Measurements from ENCODE around the gene PRSS22. TPM values are rescaled to one million over a fixed set of nuclear protein-coding genes. Genes with fewer than 3 reads are reported as not detected.

PRSS22 gene
- total RNA-seq, 1 experiment from 2014 or later, result 36.9 TPM

DNA sequence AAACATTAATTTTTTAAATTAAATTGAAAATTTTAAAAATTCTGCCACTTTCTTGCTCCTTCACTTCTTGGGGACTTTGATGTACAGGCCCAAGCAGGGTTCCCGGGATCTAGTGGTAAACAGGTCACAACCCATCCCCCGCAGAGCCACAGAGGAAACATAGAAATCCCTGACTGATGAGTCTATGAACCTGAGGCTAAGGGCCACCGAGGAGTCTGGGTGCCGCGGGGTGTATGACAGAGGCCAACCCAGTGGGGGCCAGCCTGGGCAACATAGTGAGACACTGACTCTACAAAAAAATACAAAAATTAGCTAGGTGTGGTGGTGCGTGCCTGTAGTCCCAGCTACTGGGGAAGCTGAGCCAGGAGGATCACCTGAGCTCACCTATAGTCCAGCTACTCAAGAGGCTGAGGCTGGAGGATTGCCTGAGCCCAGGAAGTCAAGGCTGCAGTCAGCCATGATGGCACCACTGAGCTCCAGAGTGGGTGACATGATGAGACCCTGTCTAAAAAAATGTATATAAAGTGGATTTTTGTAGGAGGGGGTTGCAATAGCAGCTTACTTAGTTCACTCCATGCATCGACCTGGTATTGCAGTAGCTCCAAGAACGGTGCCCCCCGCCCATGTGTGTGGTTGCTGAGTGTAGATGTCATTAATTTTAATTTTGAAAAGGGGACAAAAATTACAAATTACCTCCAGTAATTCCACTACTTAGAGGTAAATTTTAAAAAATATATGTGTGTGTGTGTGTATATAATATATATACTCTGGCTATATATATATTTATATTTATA is 44.6 kb upstream of the PRSS22 start:
- no peak for DNase-seq
- Histone ChIP-seq H3K27ac (ENCODE audit: low read length) (no peak overlapping the region), H3F3A (ENCODE audit: low read length, unreplicated experiment) (no peaks in the 10 kb centered on the region), H2AFZ (ENCODE audit: low read length) (no peak overlapping the region), H3K79me2 (ENCODE audit: low read length) (no peaks in the 10 kb centered on the region), H3K9me2 (replicated peaks; ENCODE audit: low read length) (no peaks in the 10 kb centered on the region), H3K4me1 (ENCODE audit: insufficient read depth, low read length) (peaks cover 10% of the 10 kb centered on the region), H3K36me3 (ENCODE audit: low read depth, low read length) (no peaks in the 10 kb centered on the region), H3K9me3 (ENCODE audit: low read length) (no peaks in the 10 kb centered on the region), H3K9ac (ENCODE audit: low read length) (no peak overlapping the region), H4K20me1 (ENCODE audit: low read length) (no peaks in the 10 kb centered on the region), H3K27me3 (ENCODE audit: low read length) (no peaks in the 10 kb centered on the region), H3K4me2 (ENCODE audit: low read length) (no peak overlapping the region), H3K4me3 (ENCODE audit: low read length) (no peak overlapping the region)
- TF ChIP-seq EZH2phosphoT487 (IDR thresholded peaks at IDR 0.05; ENCODE audit: borderline replicate concordance, low read length) (no peak), EZH2 (IDR thresholded peaks at IDR 0.05; ENCODE audit: low read length, unreplicated experiment) (no peak)
- TF ChIP-seq, protein P1, sequence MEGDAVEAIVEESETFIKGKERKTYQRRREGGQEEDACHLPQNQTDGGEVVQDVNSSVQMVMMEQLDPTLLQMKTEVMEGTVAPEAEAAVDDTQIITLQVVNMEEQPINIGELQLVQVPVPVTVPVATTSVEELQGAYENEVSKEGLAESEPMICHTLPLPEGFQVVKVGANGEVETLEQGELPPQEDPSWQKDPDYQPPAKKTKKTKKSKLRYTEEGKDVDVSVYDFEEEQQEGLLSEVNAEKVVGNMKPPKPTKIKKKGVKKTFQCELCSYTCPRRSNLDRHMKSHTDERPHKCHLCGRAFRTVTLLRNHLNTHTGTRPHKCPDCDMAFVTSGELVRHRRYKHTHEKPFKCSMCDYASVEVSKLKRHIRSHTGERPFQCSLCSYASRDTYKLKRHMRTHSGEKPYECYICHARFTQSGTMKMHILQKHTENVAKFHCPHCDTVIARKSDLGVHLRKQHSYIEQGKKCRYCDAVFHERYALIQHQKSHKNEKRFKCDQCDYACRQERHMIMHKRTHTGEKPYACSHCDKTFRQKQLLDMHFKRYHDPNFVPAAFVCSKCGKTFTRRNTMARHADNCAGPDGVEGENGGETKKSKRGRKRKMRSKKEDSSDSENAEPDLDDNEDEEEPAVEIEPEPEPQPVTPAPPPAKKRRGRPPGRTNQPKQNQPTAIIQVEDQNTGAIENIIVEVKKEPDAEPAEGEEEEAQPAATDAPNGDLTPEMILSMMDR (conservative IDR thresholded peaks at IDR 0.05; ENCODE audit: low read depth, low read length), result no peak
- no peak for ATAC-seq
- intact Hi-C loops (cut with micrococcal nuclease), result loop anchor here (10.0 kb wide), 1 partner anchor 62 kb away; the partner anchor contains the start of genes KREMEN2 and PAQR4
- CTCF ChIA-PET, result no interaction called here
- POLR2A ChIA-PET (ENCODE audit: unreplicated experiment), result no interaction called here
- BruUV-seq (replicated peaks), result no TSS peak

- Histone ChIP-seq H3K27ac (ENCODE audit: low read length) (no peak overlapping the region), H3K4me1 (ENCODE audit: insufficient read depth, low read length) (peaks cover 5% of the 10 kb centered on the region), H4K20me1 (ENCODE audit: low read length) (no peaks in the 10 kb centered on the region), H3K9me2 (replicated peaks; ENCODE audit: low read length) (no peaks in the 10 kb centered on the region), H3F3A (ENCODE audit: low read length, unreplicated experiment) (no peaks in the 10 kb centered on the region), H3K27me3 (ENCODE audit: low read length) (no peaks in the 10 kb centered on the region), H2AFZ (ENCODE audit: low read length) (no peak overlapping the region), H3K9ac (ENCODE audit: low read length) (no peak overlapping the region), H3K9me3 (ENCODE audit: low read length) (no peaks in the 10 kb centered on the region), H3K4me3 (ENCODE audit: low read length) (no peak overlapping the region), H3K79me2 (ENCODE audit: low read length) (no peaks in the 10 kb centered on the region), H3K4me2 (ENCODE audit: low read length) (no peak overlapping the region), H3K36me3 (ENCODE audit: low read depth, low read length) (no peaks in the 10 kb centered on the region)
- ATAC-seq, result no peak
- intact Hi-C loops (cut with micrococcal nuclease), result loop anchor here (10.0 kb wide), 1 partner anchor 64 kb away; the partner anchor contains the start of genes KREMEN2 and PAQR4
- DNase-seq, result no peak
- ChIA-PET CTCF (no interaction called here), POLR2A (ENCODE audit: unreplicated experiment) (no interaction called here)
- TF ChIP-seq EZH2phosphoT487 (IDR thresholded peaks at IDR 0.05; ENCODE audit: borderline replicate concordance, low read length), result no peak
- TF ChIP-seq EZH2 (IDR thresholded peaks at IDR 0.05; ENCODE audit: low read length, unreplicated experiment), result no peak
- TF ChIP-seq, protein P1 (conservative IDR thresholded peaks at IDR 0.05; ENCODE audit: low read depth, low read length), result no peak
- no TSS peak for BruUV-seq (replicated peaks)
These were observed 42.6 kb upstream of the PRSS22 start for GRCh38 chr16:2900526-2901075.
